ENCODE results near the gene NEK1.
"Not testable (repeated sequence)": the region's sequence is repeated elsewhere in the genome, so short reads cannot be mapped to it uniquely, and the experiment has no call there.

The NEK1 gene

DNA sequence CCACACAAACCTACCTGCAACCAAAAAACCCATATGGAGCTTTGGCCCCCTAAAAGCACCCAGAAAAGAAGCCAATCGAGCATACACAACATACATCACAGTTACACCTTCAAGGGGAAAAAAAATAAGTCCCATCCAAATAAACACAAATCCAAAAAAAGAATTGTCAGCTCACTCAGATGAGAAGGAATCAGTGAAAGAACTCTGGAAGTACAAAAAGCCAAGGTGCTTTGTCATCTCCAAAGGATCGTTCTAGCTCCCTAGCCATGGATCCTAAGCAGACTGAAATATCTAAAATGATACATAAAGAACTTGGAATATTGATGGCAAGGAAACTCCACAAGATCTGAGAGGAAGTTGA, 119.2 kb downstream of the NEK1 start:
- no peak for DNase-seq

DNA sequence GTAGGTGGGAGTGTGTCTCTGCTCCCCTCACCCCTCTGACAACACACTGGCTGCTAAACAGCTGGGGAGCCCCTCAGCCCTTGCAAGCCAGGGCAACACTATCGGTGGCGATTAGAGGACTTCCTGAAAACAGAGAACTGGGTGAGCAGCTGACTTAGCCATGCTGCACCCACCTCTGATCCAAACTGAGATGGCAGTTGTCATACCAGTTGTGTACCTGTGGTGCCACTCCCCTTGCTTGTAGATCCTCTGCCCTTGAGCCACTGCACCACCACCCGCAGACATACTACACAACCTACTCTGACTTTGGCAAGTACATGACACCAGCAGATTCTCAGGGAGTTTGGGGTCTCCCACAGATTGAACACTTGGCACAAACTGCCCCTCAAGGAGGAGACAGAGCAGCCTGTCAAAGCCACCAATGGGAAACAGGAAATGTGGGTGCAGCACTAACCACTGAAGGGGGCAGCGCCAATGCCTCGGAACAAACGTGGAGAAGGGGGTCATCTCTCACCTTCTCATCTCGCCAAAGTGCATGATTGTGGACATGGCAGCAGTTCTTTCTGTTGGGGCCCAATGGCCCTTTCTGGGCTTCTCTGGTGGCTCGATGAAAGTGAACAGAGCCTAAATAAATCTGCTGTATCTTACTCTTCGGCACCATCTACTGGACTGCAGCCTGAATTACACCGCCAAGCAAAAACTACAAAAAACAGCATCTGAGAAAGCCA, 119.8 kb downstream of the NEK1 start:
- DNase-seq = no peak

DNA sequence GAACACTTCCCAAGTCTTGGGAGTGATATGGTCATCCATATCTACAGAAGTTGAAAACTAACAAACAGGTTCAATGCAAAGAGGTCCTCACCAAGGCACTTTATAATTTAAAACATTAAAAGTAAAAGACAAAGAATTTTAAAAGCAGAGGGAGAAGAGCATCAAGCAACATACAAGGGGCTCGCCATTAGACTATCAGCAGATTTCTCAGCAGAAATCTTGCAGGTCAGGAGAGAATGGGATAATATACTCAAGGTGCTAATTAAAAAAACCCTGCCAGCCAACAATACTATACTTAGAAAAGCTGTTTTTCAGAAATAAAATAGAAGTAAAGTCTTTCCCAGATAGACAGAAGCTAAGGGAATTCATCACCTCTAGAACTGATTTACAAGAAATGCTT, 121.2 kb downstream of the NEK1 start:
- no peak for DNase-seq

DNA sequence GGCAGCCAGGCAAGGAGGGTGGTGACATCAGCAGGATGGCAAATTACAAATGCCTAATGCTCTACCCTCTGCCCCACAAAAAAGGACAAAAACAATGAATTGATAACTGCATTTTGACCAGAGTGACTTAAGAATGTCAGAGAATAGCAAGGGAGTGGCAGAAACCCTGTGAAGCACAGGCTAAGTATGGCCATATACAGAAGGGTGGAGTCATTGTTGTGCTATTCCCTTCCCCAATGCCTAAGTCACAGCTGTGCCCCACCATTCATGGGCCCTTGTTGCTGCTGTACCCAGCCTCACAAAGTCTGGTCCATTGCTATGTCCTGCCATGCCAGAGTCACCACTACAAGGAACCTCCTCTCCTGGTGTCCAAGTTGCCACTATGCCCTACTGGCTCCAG, 123.1 kb downstream of the NEK1 start:
- DNase-seq = no peak

DNA sequence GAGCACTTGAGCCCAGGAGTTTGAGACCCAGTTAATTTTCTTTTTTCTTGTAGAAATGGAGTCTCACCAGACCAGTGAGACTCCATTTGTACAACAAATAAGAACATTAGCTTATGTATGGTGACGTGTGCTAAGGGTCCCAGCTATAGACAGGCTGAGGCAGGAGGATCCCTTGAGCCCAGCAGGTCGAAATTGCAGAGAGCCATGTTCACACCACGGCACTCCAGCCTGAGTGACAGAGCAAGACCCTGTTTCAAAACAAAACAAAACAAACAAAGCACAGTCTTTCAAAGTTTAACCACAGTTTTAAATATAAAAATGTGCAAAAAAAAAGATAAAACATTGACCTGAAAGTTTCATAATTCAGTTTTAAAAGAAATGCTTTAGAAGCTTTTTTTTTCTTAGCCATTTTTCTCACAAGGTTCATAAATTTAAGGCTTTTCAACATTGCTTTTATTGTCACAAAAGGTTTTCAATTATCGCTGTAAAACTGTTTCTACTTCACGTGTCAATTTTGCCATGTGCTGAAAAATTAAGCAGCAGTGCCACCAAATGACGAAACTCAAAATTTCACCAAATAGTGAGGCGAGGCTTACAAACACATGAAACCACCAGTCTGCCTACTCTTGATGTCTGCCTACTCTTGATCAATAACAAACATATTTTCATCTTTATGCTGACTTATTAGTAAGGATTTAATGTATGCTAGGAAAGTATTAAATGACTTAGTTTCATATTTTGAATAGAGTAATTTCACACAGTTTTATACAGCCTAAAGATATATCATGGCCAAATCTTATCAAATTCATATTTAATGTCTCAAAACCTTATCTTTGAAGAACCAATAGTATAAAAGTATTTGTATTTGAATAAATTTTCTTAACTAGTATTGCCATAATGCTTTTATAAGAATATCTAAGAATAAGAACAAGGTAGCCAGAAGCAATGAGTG, 126.3 kb downstream of the NEK1 start:
- no peak for DNase-seq

DNA sequence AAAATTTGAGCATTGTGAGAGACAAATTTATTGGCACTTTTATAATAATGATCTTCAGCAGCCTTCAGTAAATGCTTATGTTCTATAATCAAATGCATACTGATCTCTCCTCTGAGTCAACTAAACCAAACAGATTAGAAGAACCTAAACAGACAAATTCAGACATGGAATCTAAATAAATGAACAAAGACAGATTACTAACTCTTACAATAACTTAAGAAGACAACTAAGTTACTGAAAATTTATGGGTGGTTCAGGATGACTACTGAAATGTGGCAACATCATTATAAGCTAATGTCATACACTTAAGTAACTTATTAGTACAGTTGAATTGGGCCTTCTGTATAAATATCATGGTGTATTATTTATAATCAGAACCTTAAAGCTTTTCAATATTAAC, 127.3 kb downstream of the NEK1 start:
- no peak for DNase-seq

DNA sequence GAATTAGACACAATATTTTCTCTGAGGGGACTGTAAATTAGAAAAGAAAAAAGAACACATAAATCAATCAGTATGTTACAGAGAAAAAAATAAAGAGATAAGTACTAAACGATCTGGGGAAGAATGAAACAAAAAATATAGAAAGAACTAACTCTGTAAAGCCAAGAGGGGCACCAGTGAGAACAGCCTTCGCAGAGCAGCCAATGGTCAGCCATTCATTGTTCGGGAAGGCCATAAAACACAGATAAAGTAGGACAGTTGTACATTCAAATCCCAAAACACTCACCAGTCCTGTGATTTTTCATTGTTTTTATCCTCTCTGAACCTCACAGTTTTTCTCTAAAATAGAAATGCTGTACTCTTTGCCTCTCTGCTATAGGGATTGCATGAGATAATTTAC, 127.9 kb downstream of the NEK1 start:
- no peak for DNase-seq

DNA sequence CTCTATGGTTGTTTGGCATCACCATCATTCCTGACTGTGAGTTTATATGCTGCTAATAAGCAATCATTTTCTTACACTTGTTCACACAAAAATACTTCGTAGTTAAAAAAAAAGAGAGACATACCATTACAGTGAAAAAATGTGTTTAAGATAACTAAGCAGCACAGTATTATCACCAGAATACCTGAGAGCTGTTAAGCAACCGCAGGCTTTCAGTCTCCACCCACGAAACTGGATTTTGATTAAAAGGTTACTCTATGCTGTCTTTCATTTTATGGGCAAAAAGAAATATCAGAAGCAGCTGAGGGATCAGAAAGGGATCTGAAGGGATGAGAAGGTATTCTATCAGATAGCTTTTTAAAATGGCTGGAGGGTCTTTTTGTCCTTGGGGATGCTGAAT, 148.3 kb downstream of the NEK1 start:
- no peak for DNase-seq

DNA sequence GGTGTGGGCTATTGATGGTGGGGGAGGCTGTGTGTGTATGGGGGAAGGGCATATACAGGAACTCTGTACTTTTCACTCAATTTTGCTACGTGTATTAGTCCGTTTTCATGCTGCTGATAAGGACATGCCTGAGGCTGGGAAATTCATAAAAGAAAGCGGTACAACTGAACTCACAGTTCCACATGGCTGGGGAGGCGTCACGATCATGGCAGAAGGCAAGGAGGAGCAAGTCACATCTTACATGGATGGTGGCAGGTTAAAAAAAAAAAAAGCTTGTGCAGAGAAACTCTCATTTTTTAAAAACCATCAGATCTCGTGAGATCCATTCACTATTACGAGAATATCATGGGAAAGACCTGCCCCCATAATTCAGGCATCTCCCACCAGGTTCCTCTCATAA, 152.3 kb downstream of the NEK1 start:
- DNase-seq = no peak

DNA sequence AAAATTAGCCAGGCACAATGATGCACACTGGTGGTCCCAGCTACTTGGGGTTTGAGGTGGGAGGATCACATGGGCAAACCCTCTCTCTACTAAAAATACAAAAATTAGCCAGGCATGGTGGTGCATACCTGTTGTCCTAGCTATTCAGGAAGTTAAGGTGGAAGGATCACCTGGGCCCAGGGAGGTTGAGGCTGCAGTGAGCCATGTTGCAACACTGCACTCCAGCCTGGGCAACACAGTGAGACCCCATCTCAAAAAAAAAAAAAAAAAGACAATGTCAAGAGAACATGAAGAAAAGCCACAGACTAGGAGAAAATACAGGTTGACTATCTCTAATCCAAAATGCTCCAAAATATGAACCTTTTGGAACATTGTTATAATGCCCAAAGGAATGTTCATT, 153.8 kb downstream of the NEK1 start:
- no peak for DNase-seq

DNA sequence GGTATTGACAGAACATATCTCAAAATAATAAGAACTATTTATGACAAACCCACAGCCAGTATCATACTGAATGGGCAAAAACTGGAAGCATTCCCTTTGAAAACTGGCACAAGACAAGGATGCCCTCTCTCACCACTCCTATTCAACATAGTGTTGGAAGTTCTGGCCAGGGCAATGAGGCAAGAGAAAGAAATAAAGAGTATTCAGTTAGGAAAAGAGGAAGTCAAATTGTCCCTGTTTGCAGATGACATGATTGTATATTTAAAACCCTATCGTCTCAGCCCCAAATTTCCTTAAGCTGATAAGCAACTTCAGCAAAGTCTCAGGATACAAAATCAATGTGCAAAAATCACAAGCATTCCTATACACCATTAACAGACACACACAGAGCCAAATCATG, 159.7 kb downstream of the NEK1 start:
- not testable (repeated sequence) for DNase-seq

DNA sequence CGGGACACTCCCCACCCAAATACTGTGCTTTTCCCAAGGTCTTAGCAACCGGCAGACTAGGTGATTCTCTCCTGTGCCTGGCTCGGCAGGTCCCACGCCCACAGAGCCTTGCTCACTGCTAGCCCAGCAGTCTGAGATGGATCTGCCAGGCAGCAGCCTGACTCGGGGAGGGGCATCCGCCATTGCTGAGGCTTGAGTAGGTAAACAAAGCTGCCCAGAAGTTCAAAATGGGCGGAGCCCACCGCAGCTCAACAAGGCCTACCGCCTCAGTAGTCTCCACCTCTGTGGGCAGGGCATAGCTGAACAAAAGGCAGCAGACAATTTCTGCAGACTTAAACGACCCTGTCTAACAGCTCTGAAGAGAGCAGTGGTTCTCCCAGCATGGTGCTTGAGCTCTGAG, 163.4 kb downstream of the NEK1 start:
- not testable (repeated sequence) for DNase-seq

DNA sequence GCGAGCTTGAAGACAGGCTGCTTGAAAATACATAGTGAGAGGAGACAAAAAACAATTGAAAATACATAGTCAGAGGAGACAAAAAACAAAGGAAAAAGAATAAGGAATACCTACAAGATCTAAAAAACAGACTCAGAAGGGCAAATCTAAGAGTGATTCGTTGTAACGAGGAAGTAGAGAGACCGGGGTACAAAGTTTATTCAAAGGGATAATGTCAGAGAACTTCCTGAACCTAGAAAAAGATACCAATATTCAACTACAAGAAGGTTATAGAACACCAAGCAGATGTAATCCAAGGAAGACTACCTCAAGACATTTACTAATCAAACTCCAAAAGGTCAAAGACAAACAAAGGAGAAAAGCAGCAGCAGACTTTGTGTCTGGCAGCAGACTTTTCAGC, 165.6 kb downstream of the NEK1 start:
- no peak for DNase-seq

DNA sequence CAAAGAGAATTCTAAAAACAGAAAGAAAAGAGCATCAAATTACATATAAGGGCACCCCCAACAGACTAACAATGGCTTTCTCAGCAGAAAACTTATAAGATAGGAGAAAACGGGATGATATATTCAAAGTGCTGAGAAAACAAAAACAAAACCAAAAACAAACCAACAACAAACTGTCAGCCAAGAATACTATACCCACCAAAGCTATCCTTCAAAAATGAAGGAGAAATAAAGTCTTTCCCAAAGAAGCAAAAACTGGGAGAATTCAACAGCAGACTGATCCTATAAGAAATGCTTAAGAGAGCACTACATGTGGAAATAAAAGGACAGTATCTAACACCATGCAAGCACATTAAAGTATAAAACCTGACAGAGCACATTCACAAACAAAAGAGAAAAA, 168.6 kb downstream of the NEK1 start:
- no peak for DNase-seq

DNA sequence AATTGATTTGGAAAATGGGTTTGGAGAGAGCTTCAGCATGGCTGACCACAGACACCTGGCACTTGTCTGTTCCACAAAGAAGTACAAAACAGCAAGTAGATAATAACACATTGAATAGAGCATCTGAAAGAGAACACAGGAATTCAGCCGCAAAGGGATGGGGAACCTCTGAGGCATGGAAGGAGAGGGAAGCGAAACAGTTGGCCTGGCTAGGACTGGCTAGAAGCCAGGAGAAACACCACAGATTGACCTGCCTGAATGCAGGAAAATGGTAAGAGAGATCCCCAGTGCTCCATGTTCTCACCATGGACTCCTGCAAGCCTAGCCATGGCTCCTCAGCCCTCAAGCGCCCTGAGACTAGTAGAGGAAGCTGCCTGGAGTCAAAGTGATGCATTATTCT, 171.9 kb downstream of the NEK1 start:
- no peak for DNase-seq

DNA sequence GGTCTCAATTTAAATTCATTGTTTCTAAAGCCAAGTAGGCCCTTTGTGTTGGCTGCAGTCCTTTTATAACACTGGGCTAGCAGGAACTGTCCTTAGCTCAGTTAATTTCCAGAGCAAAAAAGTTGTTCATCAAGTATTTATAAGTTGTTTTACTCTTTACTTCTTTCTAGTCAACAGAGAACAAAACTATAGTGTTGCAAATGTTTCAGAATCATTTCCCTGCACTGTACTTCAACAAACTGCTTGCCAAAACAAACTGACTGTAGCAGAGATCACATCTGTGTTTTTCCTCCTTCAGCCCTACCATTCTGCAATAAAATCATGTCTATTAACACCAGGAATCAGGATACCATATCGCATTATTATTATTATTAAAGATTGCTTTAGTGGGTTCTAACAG, 173.1 kb downstream of the NEK1 start:
- DNase-seq = no peak

DNA sequence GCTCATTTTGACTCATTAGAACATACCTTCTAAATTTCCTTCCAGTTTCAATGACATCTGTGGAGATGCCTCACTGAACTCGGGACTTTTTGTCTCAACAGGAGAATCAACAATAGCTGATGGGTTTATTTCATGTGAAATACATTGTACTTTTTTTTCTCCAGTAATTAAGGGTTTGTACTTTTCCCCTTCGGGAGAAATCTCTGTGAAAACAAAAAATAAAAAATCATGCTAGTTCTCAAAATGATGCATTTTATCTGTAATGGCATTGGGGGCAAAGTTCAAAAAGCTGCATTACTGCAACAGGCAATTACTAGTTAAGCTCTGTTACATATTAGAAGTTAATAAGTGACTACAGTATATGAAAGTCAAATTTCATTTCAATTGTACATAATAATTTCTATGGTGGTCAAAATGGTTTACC, 174.3 kb downstream of the NEK1 start:
- no peak for DNase-seq

DNA sequence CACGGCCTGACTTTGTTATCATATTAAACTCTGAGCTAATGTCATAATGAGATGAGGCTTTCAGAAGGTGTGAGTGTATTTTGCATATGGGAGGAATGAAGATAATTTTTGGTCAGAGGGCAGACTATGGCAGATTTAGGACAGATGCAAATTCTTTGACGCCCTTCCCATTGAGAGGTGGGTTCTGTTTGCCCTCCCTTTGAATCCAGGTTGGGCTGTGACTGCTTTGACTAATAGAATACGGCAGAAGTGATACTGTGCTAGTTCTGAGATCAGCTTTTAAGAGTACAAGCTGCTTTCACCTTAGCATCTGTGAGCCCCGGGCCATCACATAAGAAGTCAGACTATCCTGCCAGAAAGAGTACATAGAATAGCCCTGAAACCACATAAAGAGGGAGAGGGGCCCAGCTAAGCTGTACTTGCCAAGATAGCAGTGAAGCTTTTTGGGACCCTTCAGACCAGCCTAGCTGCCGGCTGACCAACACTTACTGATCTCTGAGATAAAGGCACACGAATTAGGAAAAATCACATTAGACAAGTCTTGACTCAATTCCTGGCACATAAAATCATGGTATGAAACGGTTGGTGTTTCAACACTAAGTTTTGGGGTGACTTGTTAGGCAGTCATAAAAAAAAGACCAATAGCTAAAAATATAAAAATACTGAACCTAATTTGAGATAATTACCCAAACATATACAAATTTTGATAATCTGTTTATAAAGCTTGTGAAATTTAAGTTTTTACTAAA, 174.9 kb downstream of the NEK1 start:
- no peak for DNase-seq

DNA sequence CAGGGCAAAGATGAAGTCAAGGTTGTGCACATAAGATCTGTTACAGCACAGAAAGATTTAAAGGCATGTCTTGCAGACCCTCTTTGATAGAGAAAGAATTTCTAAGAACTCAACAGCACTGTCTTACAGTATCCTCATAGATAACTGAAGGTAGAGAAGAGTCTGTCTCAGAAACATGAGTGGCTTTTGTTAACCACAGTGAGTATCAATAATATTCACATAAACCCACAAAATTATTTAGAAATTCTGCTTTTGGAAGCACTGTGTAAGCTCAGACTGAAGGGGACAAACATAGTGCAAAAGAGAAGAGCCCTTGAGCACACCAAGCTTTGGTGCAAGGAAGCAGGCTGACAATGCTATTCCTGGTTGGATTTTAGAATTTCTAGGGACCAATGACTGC, 175.6 kb downstream of the NEK1 start:
- DNase-seq = no peak

DNA sequence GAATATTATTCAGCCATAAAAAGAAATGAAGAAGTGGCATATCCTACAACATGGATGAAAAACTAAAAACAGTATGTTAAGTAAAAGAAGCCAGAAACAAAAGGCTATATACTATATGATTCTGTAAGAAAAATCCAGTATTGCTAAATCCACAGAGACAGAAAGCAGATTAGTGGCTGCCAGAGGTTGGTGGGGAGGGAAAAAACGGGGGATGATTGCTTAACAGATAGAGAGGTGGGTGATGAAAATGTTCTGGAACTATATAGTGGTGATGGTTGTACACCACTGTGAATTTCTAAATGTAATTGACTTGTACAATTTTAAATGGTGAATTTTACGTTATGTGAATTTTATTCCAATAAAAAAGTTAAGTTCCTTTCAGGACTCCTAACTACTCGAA, 184.0 kb downstream of the NEK1 start:
- no peak for DNase-seq

DNA sequence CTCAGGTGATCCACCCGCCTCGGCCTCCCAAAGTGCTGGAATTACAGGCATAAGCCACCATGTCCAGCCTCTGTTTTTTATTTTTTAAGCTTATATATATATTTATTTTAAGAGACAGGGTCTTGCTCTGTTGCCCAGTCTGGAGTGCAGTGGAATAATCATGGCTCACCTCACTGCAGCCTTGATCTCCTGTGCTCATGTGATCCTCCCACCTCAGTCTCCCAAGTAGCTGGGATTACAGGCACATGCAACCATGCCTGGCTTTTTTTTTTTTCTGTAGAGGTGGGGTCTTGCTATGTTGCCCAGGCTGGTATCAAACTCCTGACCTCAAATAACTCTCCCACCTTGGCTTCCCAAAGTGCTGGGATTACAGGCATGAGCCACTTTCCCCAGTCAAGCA, 184.7 kb downstream of the NEK1 start:
- not testable (repeated sequence) for DNase-seq

DNA sequence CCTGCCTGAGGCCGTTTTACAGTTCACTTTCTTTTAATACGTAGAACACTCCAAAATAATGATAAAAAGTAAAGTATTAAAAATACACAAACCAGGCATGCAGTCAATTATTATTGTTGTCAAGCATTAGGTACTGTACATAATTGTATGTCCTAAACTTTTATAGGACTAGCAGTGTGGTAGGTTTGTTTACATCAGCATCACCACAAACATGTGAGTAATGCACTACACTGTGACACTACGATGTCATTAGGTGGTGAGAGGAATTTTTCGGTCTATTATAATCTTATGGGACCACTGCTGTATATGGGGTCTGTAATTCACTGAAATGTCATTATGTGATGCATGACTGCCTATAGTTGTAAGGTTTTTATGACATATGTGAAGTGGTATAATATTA, 192.1 kb downstream of the NEK1 start:
- DNase-seq = no peak

DNA sequence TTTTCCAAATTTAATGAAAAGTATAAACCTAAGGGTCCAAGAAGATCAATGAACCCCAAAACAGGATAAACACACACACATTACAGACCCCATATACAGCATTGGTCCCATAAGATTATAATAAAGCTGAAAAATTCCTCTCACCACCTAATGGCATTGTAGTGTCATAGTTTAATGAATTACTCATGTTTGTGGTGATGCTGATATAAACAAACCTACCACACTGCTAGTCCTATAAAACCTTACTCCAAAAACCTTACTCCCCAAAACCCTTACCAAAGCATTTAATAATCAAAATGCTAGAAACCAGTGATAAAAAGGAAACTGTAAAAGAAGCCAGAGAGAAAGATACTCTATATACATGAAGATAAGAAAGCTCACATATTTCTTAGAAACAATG, 193.5 kb downstream of the NEK1 start:
- no peak for DNase-seq

Data from stimulated activated CD4-positive, alpha-beta T cell treated with anti-CD3 and anti-CD28 coated beads, Interleukin-12 subunit alpha, Interleukin-12 subunit beta, amount 100 ng/mL, for 4 hours (primary cell).